Measurements from ENCODE around the gene RPL31.

The RPL31 gene

GRCh38 chr2:100976061-100976460 lies 26.0 kb upstream of the RPL31 start:
- no peak for DNase-seq

DNA sequence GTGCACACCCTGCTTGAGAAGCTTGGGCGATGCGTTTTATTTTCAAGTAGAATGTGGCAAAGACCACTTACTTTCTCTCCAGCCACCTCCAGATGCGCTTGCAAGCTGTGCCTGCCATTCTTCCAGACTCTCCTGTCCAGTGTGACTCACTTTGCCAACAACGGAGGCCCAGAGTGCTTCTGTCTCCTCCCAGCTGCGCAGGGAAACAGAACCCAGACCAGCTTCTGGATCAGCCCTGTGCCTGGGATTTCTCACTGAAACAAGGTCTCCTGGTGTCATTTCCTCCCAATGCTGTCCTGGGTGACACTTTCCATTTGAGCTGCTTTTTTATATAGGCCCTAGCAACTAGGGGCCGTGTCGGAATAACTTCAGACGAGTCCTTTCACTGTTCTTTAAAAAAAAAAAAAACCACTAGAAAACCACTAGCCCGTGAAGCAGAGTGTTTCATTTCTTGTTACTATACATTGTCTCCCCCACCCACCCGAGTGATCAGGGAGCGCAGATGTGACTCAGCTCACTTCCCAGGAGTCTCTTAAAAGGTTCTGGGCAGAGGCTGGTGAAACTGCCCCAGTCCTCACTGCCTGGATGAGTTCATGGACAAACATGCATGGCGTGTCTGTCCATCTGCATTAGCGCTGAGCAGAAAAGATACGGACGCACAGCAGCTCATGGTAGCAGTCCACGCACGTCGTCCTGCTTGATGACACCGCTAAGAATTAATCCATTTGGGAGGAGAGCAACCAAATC lies 25.3 kb upstream of the RPL31 start:
- no peak for DNase-seq

- no peak for DNase-seq
These were observed 24.6 kb upstream of the RPL31 start for GRCh38 chr2:100977511-100977910.

- no peak for DNase-seq
These were observed 23.4 kb upstream of the RPL31 start for GRCh38 chr2:100978582-100979191.

GRCh38 chr2:100980046-100980445 lies 22.0 kb upstream of the RPL31 start:
- DNase-seq: no peak

- no peak for DNase-seq
These were observed 21.1 kb upstream of the RPL31 start for GRCh38 chr2:100981011-100981410.

GRCh38 chr2:100982431-100982861 lies 19.6 kb upstream of the RPL31 start:
- DNase-seq: no peak

- DNase-seq: no peak
These were observed 18.9 kb upstream of the RPL31 start for GRCh38 chr2:100983201-100983600.

- no peak for DNase-seq
These were observed 18.3 kb upstream of the RPL31 start for GRCh38 chr2:100983684-100984310.

GRCh38 chr2:100984892-100985307 lies 17.2 kb upstream of the RPL31 start:
- no peak for DNase-seq

GRCh38 chr2:100986157-100986556 lies 15.9 kb upstream of the RPL31 start:
- DNase-seq: no peak

DNA sequence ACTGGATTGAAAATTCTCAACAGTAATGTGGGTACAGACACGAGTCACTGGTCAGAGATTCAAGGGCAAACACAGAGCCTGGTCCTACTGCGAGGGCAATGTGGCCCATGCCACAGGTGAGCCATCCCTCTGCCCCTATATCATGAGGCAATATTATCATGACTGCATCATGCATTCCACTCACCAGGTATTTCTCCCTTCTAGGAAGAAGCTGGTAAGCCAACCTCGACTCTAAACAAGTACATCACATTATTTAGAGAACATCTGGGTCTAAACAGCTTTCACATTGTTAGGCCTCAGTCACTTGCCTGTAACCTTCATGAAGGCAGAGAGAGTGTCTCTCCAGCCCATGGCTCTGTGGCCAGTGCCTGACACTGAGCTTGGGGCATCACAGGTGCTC lies 14.6 kb upstream of the RPL31 start:
- no peak for DNase-seq

- DNase-seq: no peak
These were observed 14.1 kb upstream of the RPL31 start for GRCh38 chr2:100987974-100988373.

- no peak for DNase-seq
These were observed 13.3 kb upstream of the RPL31 start for GRCh38 chr2:100988630-100989417.

GRCh38 chr2:100989666-100990065 lies 12.4 kb upstream of the RPL31 start:
- DNase-seq: no peak

- no peak for DNase-seq
These were observed 11.9 kb upstream of the RPL31 start for GRCh38 chr2:100990166-100990565.

DNA sequence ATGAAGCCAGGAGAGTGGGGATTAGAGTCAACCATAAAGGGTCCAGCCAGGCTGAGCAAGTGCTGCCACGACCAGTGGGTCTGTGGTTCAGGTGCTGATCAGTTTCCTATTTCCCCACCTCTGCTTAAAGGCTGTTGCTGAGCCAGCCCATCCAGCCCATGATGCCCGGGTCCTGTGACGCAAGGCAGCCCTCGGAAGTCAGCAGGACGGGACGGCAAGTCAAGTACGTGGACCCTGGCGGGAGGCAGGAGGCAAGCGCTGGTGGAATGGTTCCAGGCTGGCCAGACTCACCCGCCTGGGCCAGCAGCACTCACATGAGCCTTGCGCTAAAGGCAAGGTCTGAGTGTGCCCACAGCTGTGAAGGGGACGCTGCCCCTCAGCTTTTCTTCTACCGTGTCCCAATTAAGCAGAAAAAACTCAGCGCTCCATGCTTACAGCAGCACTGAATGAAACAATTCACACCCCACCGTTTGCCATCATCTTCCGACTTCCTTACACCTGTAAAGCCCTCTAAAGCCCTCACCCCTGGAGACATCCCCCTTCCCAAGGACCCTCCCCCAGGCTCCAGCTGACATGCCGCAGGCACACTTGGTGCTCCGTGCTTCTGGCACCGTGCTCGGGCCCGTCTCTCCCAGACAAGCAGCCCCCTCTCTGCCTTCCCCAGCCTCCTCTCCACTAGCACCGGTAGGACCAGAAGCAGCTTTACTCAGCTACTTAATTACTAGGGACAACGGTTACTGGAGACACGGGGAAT lies 11.3 kb upstream of the RPL31 start:
- no peak for DNase-seq

GRCh38 chr2:100991404-100991773 lies 10.7 kb upstream of the RPL31 start:
- DNase-seq: no peak

GRCh38 chr2:100992262-100992661 lies 9.8 kb upstream of the RPL31 start:
- no peak for DNase-seq

DNA sequence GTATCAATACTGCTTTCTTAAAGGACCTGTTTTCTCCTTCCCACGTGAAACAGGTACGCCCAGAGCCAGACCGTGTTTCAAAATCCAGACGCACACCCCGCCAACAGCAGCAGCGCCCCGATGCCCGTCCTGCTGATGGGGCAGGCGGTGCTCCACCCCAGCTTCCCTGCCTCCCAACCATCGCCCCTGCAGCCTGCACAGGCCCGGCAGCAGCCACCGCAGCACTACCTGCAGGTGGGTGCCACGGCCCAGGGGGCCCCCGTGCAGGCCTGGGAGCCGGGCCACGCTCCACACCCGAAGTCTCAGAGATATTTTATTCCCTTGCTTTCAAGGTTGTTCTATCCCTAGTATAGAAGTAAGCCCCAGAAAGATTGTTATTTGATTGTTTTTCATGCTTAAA lies 8.8 kb upstream of the RPL31 start:
- DNase-seq: no peak

- no peak for DNase-seq
These were observed 6.6 kb upstream of the RPL31 start for GRCh38 chr2:100995309-100996075.
